GM23338 (cell line): Measurements from ENCODE around the gene PDE4D. TPM values are rescaled to one million over a fixed set of nuclear protein-coding genes. Genes with fewer than 3 reads are reported as not detected.

Experiments
- ATAC-seq: fragments of 200-7000 bp; cut with Tn5 transposase; 3 replicates; pipeline ENCODE4 v1.9.1; 2020
- DNase-seq: peaks from one replicate; pipeline ENCODE4 v3.0.0-alpha.2; 2015; ENCODE audit warnings: low spot score
- H2AFZ ChIP-seq: fragments of 200-600 bp; sonication (generic); 2 replicates; pipeline ENCODE4 v1.8.0; 2016; ENCODE audit warnings: antibody characterized with exemption, mild to moderate bottlenecking, moderate library complexity
- H3F3A ChIP-seq: fragments of 200-600 bp; sonication (generic); replicated peaks from 2 replicates; pipeline ENCODE4 v1.8.0; 2017; ENCODE audit warnings: antibody characterized with exemption, mixed run types, low read depth
- H3K27ac ChIP-seq: fragments of 200-600 bp; sonication (generic); 2 replicates; pipeline ENCODE4 v1.6.1; 2016; ENCODE audit warnings: low read depth
- H3K27me3 ChIP-seq: fragments of 200-600 bp; sonication (generic); 2 replicates; pipeline ENCODE4 v1.8.0; 2016; ENCODE audit warnings: mild to moderate bottlenecking, mixed run types, moderate library complexity; ENCODE audit not compliant: insufficient read depth
- H3K36me3 ChIP-seq: fragments of 200-600 bp; sonication (generic); 2 replicates; pipeline ENCODE4 v1.8.0; 2016; ENCODE audit warnings: mild to moderate bottlenecking; ENCODE audit not compliant: insufficient read depth
- H3K4me1 ChIP-seq: fragments of 200-600 bp; sonication (generic); 2 replicates; pipeline ENCODE4 v1.8.0; 2016; ENCODE audit warnings: mild to moderate bottlenecking, moderate library complexity; ENCODE audit not compliant: insufficient read depth
- H3K4me2 ChIP-seq: fragments of 200-600 bp; sonication (generic); 2 replicates; pipeline ENCODE4 v1.7.1; 2017; ENCODE audit warnings: mixed run types
- H3K4me3 ChIP-seq: fragments of 200-600 bp; sonication (generic); 2 replicates; pipeline ENCODE4 v1.6.1; 2016; ENCODE audit warnings: mixed run types
- H3K79me2 ChIP-seq: fragments of 200-600 bp; sonication (generic); replicated peaks from 2 replicates; pipeline ENCODE4 v1.8.0; 2017; ENCODE audit warnings: mild to moderate bottlenecking; ENCODE audit not compliant: insufficient read depth
- H3K9me2 ChIP-seq: fragments of 200-600 bp; sonication (generic); 2 replicates; pipeline ENCODE4 v1.8.0; 2017; ENCODE audit not compliant: insufficient read depth
- H4K20me1 ChIP-seq: fragments of 200-600 bp; sonication (generic); replicated peaks from 2 replicates; pipeline ENCODE4 v1.8.0; 2017; ENCODE audit warnings: mild to moderate bottlenecking; ENCODE audit not compliant: insufficient read depth
- H3K27ac Mint-ChIP-seq: 2 replicates; pipeline ENCODE4 v1.8.0; 2020; ENCODE audit warnings: inconsistent platforms, mild to moderate bottlenecking, moderate library complexity, mixed read lengths
- H3K27me3 Mint-ChIP-seq: 3 replicates; pipeline ENCODE4 v1.8.0; 2022; ENCODE audit warnings: low read depth, mild to moderate bottlenecking, moderate library complexity, mixed read lengths, inconsistent platforms; ENCODE audit not compliant: insufficient read depth, poor library complexity
- H3K36me3 Mint-ChIP-seq: 3 replicates; pipeline ENCODE4 v1.8.0; 2021; ENCODE audit warnings: low read depth, mild to moderate bottlenecking, inconsistent platforms, moderate library complexity, mixed read lengths
- H3K4me1 Mint-ChIP-seq: 3 replicates; pipeline ENCODE4 v1.8.0; 2020; ENCODE audit warnings: mild to moderate bottlenecking, inconsistent platforms, mixed read lengths
- H3K4me3 Mint-ChIP-seq: 3 replicates; pipeline ENCODE4 v1.8.0; 2021; ENCODE audit warnings: moderate library complexity, mild to moderate bottlenecking, inconsistent platforms, mixed read lengths
- H3K9me3 Mint-ChIP-seq: 3 replicates; pipeline ENCODE4 v1.8.0; 2020; ENCODE audit warnings: moderate library complexity, mild to moderate bottlenecking, inconsistent platforms, mixed read lengths
- CREB1 ChIP-seq: fragments of 250-450 bp; sonication (Bioruptor Pico); IDR thresholded peaks from 2 replicates; pipeline ENCODE4 v1.5.0; 2020; ENCODE audit warnings: low read depth, mild to moderate bottlenecking, moderate library complexity
- CTCF ChIP-seq, 2 experiments: fragments of 200-600 bp in 1 of 2; sonication (generic) in 1 of 2; conservative IDR thresholded peaks; 2 replicates each; pipeline versions ENCODE4 v1.5.1 to v1.6.1; 2016 to 2017; ENCODE audit warnings: antibody characterized with exemption in 2 of 2, low read depth in 2 of 2, mild to moderate bottlenecking in 2 of 2, moderate library complexity in 1 of 2
- ETS1 ChIP-seq: IDR thresholded peaks from 2 replicates; pipeline ENCODE4 v1.6.1; 2016; ENCODE audit warnings: antibody characterized with exemption
- EZH2 ChIP-seq: fragments of 200-600 bp; sonication (generic); IDR thresholded peaks from one replicate; pipeline ENCODE4 v1.8.0; 2017; ENCODE audit warnings: antibody characterized with exemption, mild to moderate bottlenecking, low read depth; ENCODE audit not compliant: unreplicated experiment
- EZH2phosphoT487 ChIP-seq: fragments of 200-600 bp; sonication (generic); IDR thresholded peaks from one replicate; pipeline ENCODE4 v1.8.1; 2018; ENCODE audit warnings: antibody characterized with exemption; ENCODE audit not compliant: unreplicated experiment
- JUNB ChIP-seq: IDR thresholded peaks from one replicate; pipeline ENCODE4 v1.6.1; 2016; ENCODE audit warnings: antibody characterized with exemption; ENCODE audit not compliant: unreplicated experiment
- NANOG ChIP-seq: IDR thresholded peaks from 2 replicates; pipeline ENCODE4 v1.6.1; 2016; ENCODE audit warnings: antibody characterized with exemption, borderline replicate concordance
- POLR2AphosphoS5 ChIP-seq: IDR thresholded peaks from 2 replicates; pipeline ENCODE4 v1.6.1; 2016; ENCODE audit warnings: antibody characterized with exemption, low read depth
- REST ChIP-seq: IDR thresholded peaks from one replicate; pipeline ENCODE4 v1.6.1; 2018; ENCODE audit warnings: antibody characterized with exemption; ENCODE audit not compliant: unreplicated experiment
- STAT1 ChIP-seq: IDR thresholded peaks from one replicate; pipeline ENCODE4 v1.6.1; 2016; ENCODE audit warnings: antibody characterized with exemption; ENCODE audit not compliant: unreplicated experiment
- ZNF114 ChIP-seq: fragments of 250-450 bp; sonication (Bioruptor Pico); IDR thresholded peaks from 2 replicates; pipeline ENCODE4 v1.5.0; 2020; ENCODE audit warnings: mild to moderate bottlenecking, moderate library complexity
- ZNF331 ChIP-seq: fragments of 250-450 bp; sonication (Bioruptor Pico); IDR thresholded peaks from 2 replicates; pipeline ENCODE4 v1.5.0; 2020; ENCODE audit warnings: low read depth, mild to moderate bottlenecking, moderate library complexity
- ZNF462 ChIP-seq: fragments of 250-450 bp; sonication (Bioruptor Pico); IDR thresholded peaks from 2 replicates; pipeline ENCODE4 v1.5.0; 2020; ENCODE audit warnings: mild to moderate bottlenecking, moderate library complexity
- polyA plus RNA-seq: library from polyadenylated mRNA; unstranded; fragments of >200 nt; fragmentation: Nextera tagmentation; extraction: Ambion mirVana; gene quantifications from 2 replicates; pipeline ENCODE4 v1.2.1, GENCODE V29; 2016
- total RNA-seq: library from RNA; depleted of rRNA; stranded (reverse); fragments of >200 nt; shearing (Covaris generic); gene quantifications from 2 replicates; pipeline ENCODE4 v1.2.3, GENCODE V29; 2014

Gene PDE4D
- total and polyA plus RNA-seq, 2 experiments from 2014 or later = 2.1 to 4.7 TPM

GRCh38 chr5:59533730-59534108 lies 359.8 kb downstream of the PDE4D start:
- H3K9me3 Mint-ChIP-seq = no peaks in the 10 kb centered on the region; the same call in 2 of the 3 replicates
- no peak overlapping the region for H3K4me3 Mint-ChIP-seq
- H3K27ac ChIP-seq = no peak overlapping the region
- no peaks in the 10 kb centered on the region for H3F3A ChIP-seq
- no peaks in the 10 kb centered on the region for H3K36me3 ChIP-seq
- H3K27me3 ChIP-seq = no peaks in the 10 kb centered on the region
- 0 out of 2 replicates have a peak overlapping the region, but pooled peaks have one; percentile 11 for H3K27ac Mint-ChIP-seq
- H3K4me3 ChIP-seq = no peak overlapping the region
- no peak overlapping the region for H2AFZ ChIP-seq
- no peak for DNase-seq
- peaks cover 3% of the 10 kb centered on the region; the same call in 1 of the 2 replicates for H3K4me1 ChIP-seq
- no peak overlapping the region for H3K4me2 ChIP-seq
- no peaks in the 10 kb centered on the region for H3K27me3 Mint-ChIP-seq
- H4K20me1 ChIP-seq = no peaks in the 10 kb centered on the region
- TF ChIP-seq JUNB (no peak), NANOG (no peak), REST (no peak), CREB1 (CRISPR knock-in tag) (no peak), EZH2phosphoT487 (no peak), EZH2 (no peak), POLR2AphosphoS5 (no peak), STAT1 (no peak), ETS1 (no peak), CTCF (conservative IDR thresholded peaks at IDR 0.05; ENCODE audit: low read depth in 2 of 2) (no peak), ZNF114 (CRISPR knock-in tag) (no peak), ZNF462 (no peak), ZNF331 (CRISPR knock-in tag) (no peak)
- ATAC-seq = no peak
- peaks cover 12% of the 10 kb centered on the region; the same call in 2 of the 3 replicates for H3K4me1 Mint-ChIP-seq
- no peaks in the 10 kb centered on the region for H3K79me2 ChIP-seq
- H3K9me2 ChIP-seq = peaks cover 8% of the 10 kb centered on the region; the same call in 1 of the 2 replicates
- H3K36me3 Mint-ChIP-seq = no peaks in the 10 kb centered on the region
